ENCODE data around the gene KLHL7. TPM values are rescaled to one million over a fixed set of nuclear protein-coding genes. Genes with fewer than 3 reads are reported as not detected.
A peak's percentile ranks its signal among the peaks of the same experiment; 100 is the strongest.
"Not testable (repeated sequence)": the region's sequence is repeated elsewhere in the genome, so short reads cannot be mapped to it uniquely, and the experiment has no call there.

The KLHL7 gene
- polyA plus RNA-seq, 1 donor from 2014 or later = 21.0 TPM

DNA sequence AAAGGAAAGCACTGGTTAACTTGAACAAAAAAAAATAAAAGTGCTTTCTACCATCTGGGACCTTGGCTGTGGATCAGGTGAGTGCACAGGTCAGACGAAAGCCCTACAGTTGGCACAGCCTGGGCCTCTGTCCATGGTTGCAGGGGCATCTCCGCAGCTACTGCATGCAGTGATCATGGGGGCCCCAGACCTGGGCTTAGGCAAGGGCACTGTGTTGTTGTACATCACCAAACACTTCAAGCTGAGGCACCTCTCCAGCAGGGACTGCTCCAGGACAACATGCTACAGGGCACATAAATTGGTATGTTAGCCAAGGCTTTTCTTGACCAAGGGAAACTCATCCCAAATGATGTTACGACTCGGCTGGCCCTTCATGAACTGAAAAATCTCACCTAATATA, 23.5 kb downstream of the KLHL7 start:
- Mint-ChIP-seq H3K4me1 (no peaks in the 10 kb centered on the region), H3K9me3 (peaks cover 0 to 8% (median 3%) of the 10 kb centered on the region in 3 donors), H3K36me3 (peaks cover 5% of the 10 kb centered on the region), H3K27me3 (no peaks in the 10 kb centered on the region), H3K4me3 (no peak overlapping the region), H3K27ac (no peak overlapping the region)

DNA sequence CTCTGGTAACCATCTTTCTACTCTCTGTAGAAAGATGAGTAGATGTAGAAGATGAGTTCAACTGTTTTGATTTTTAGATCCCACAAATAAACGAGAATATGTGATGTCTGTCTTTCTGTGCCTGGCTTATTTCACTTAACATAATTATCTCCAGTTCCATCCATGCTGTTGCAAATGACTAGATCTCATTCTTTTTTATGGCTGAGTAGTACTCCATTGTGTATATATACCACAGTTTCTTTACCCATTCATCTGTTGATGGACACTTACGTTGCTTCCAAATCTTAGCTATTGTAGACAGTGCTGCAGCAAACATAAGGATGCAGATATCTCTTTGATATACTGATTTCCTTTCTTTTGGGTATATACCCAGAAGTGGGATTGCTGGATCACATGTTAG, 26.2 kb downstream of the KLHL7 start:
- not testable (repeated sequence) for H3K4me1 Mint-ChIP-seq, H3K9me3 Mint-ChIP-seq, H3K27me3 Mint-ChIP-seq, H3K36me3 Mint-ChIP-seq, H3K4me3 Mint-ChIP-seq, H3K27ac Mint-ChIP-seq

DNA sequence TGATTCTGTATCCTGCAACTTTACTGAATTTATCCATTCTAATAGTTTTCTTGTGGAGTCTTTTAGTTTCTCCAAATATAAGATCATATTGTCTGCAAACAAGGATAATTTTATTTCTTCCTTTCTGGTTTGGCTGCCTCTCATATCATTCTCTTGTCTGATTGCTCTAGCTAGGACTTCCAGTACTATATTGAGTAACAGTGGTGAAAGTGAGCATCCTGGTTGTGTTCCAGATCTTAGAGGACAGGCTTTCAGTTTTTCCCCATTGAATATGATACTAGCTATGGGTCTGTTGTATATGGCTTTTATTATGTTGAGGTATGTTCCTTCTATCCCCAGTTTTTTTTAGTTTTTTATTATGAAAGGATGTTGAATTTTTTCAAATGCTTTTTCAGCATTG, 28.2 kb downstream of the KLHL7 start:
- no peak overlapping the region for H3K4me3 Mint-ChIP-seq
- H3K27ac Mint-ChIP-seq = no peak overlapping the region
- no peaks in the 10 kb centered on the region for H3K4me1 Mint-ChIP-seq
- no peaks in the 10 kb centered on the region for H3K27me3 Mint-ChIP-seq
- peaks cover 2% of the 10 kb centered on the region for H3K36me3 Mint-ChIP-seq
- peaks cover 0 to 8% (median 3%) of the 10 kb centered on the region in 3 donors for H3K9me3 Mint-ChIP-seq

DNA sequence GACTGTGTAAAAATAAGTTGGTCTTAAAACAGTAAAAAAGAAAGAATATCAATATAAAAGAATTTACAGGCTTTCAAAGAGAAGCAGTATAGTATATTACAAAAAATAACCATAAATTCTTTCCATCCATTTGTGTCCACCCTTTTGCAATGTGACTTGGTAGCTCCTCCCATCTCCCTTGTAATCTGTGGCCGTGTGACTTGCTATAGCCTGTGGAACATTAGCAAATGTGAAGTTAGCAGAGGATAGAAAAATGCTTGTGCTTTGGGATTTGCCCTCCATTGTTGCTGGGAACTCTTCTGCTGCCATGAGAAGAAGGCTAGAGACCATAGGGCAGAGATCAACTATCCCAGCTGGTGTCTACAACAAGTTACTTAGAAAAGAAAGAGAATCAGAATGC, 30.2 kb downstream of the KLHL7 start:
- Mint-ChIP-seq H3K4me1 (no peaks in the 10 kb centered on the region), H3K9me3 (peaks cover 0 to 7% (median 3%) of the 10 kb centered on the region in 3 donors), H3K36me3 (peaks cover 6% of the 10 kb centered on the region), H3K27me3 (no peaks in the 10 kb centered on the region), H3K4me3 (no peak overlapping the region), H3K27ac (no peak overlapping the region)

DNA sequence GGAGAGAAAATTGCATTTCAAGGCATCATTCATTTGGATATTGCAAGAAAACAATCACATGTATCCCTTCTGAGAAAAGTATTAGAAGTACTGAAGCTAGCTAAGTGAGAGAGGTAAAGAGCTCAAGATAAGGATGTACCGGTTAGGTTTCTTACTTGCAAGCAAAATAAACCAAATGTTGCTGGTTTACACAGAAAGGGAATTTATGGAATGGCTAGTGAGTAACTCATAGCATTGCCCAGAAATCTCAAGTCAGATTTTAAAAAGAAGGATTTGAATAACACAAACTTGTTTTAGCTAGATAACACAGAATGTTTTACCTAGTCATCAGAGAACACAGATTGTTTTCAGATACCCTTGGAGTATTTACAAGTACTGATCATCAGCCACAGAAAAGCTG, 30.6 kb downstream of the KLHL7 start:
- no peaks in the 10 kb centered on the region for H3K27me3 Mint-ChIP-seq
- no peak overlapping the region for H3K27ac Mint-ChIP-seq
- H3K4me1 Mint-ChIP-seq = no peaks in the 10 kb centered on the region
- peaks cover 0 to 5% (median 3%) of the 10 kb centered on the region in 3 donors for H3K9me3 Mint-ChIP-seq
- no peak overlapping the region for H3K4me3 Mint-ChIP-seq
- peaks cover 8% of the 10 kb centered on the region for H3K36me3 Mint-ChIP-seq

DNA sequence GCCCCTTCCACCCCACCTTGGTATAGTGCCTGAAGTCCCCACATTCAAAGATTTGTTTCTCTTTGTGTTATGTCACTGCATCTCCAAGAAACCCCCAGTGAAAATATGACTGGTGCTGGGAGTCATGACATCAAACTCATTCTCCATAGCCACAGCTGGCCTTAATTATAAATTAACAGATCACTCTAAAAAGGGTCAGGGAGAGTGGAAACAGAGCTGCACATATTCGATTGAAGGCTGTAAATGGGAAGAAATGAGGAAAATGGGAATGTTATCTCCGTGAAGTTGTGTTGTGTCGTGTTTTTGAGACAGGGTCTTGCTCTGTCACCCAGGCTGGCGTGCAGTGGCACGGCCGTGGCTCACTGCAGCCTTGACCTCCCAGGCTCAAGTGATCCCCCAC, 52.1 kb downstream of the KLHL7 start:
- H3K4me3 Mint-ChIP-seq = no peak overlapping the region
- H3K27me3 Mint-ChIP-seq = no peaks in the 10 kb centered on the region
- H3K9me3 Mint-ChIP-seq = no peaks in the 10 kb centered on the region
- no peaks in the 10 kb centered on the region for H3K4me1 Mint-ChIP-seq
- H3K27ac Mint-ChIP-seq = no peak overlapping the region
- H3K36me3 Mint-ChIP-seq = peaks cover 16% of the 10 kb centered on the region

DNA sequence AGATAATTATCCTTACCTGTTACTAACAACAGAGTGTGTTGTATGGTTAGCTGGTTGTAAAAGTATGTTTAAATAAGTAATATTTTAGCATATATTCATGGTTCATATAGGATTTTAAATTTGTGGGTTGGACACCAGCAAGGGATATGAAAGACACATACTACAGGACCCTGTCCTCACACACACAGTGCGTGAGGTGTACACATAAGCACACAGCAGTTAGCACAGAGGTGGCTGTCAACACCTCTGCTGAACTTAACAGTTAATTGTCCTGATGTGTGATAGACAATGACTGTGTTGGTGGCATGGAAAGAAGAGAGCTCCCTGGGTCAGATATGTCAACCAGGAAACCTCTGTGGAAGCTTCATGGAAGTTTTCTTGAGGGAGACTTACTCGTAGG, 53.0 kb downstream of the KLHL7 start:
- no peaks in the 10 kb centered on the region for H3K9me3 Mint-ChIP-seq
- H3K27me3 Mint-ChIP-seq = no peaks in the 10 kb centered on the region
- H3K36me3 Mint-ChIP-seq = peaks cover 14% of the 10 kb centered on the region
- H3K27ac Mint-ChIP-seq = no peak overlapping the region
- H3K4me1 Mint-ChIP-seq = no peaks in the 10 kb centered on the region
- H3K4me3 Mint-ChIP-seq = no peak overlapping the region

DNA sequence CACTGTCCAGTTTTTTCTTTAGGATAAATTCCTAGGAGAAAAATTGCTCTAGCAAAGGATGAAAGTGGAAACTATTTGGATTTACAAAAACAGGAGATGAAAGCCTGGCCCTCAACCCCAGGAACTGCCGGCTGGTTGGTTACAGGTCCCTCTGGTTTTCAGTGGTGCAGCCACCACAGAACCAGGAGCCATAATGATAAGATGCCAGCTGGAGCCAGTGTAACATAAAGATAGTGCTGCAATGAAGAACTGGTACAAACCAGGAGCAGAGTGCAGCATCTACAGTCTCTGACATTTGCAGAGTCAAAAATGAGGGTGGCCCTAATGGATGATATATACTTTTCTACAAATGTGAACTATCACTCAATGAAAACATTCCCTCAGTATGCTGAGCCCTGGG, 55.9 kb downstream of the KLHL7 start:
- H3K36me3 Mint-ChIP-seq = peaks cover 14% of the 10 kb centered on the region
- H3K27me3 Mint-ChIP-seq = no peaks in the 10 kb centered on the region
- no peaks in the 10 kb centered on the region for H3K4me1 Mint-ChIP-seq
- no peak overlapping the region for H3K4me3 Mint-ChIP-seq
- no peak overlapping the region for H3K27ac Mint-ChIP-seq
- no peaks in the 10 kb centered on the region for H3K9me3 Mint-ChIP-seq

DNA sequence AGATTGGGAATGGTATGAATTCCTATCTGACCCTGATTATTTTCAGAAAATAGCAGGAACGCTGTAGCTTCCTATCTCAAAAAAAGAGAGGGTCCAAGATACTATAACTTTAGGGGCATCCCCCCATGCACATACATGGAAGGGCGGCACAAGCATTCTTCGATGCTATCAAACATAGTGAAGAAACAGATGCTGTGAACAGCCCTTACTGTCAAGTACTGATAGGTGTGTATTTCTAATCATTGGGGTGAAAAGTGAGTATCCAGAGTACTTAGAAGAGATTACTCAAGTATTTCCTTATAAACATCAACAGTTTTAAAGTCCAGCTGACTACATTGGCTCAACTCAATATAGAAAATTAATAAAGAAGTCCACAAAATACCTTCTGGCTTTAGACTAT, 59.3 kb downstream of the KLHL7 start:
- Mint-ChIP-seq H3K4me1 (no peaks in the 10 kb centered on the region), H3K4me3 (no peak overlapping the region), H3K27ac (no peak overlapping the region), H3K36me3 (peaks cover 4% of the 10 kb centered on the region), H3K27me3 (no peaks in the 10 kb centered on the region), H3K9me3 (no peaks in the 10 kb centered on the region)

DNA sequence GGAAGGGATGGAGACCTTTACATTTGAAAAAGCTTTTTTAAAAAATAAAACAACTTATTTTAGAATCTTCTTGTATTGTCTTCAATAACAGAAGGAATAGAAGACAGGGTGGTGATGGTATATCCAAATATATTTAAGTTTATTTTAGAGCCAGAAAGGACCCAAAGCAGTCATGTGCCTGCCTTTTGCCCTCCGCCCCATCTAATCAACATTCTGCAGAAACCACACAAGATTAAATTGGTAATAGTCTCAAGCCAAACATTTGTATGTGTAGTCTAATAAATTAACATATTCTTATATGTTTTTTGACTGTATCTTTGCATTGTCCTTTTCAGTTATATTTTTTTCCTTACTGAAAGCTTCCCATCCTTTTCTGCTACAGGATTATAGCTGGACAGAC, 59.7 kb downstream of the KLHL7 start:
- H3K4me1 Mint-ChIP-seq = no peaks in the 10 kb centered on the region
- H3K27ac Mint-ChIP-seq = no peak overlapping the region
- H3K27me3 Mint-ChIP-seq = no peaks in the 10 kb centered on the region
- H3K36me3 Mint-ChIP-seq = peaks cover 3% of the 10 kb centered on the region
- H3K9me3 Mint-ChIP-seq = no peaks in the 10 kb centered on the region
- H3K4me3 Mint-ChIP-seq = no peak overlapping the region

DNA sequence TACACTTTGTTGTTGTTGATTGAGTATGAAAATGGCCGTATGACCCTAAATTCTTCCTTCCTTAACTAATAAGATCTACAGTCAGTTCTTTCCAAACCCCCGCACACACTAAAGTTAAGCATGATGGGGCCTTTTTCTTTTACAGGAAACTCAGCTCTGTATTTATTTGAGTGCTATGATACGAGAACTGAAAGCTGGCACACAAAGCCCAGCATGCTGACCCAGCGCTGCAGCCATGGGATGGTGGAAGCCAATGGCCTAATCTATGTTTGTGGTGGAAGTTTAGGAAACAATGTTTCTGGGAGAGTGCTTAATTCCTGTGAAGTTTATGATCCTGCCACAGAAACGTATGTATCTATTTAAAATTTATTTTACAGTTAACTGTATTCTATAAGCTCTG, 62.1 kb downstream of the KLHL7 start:
- Mint-ChIP-seq H3K4me3 (no peak overlapping the region), H3K4me1 (no peaks in the 10 kb centered on the region), H3K9me3 (no peaks in the 10 kb centered on the region), H3K27me3 (no peaks in the 10 kb centered on the region), H3K36me3 (peaks cover 3% of the 10 kb centered on the region), H3K27ac (no peak overlapping the region)

DNA sequence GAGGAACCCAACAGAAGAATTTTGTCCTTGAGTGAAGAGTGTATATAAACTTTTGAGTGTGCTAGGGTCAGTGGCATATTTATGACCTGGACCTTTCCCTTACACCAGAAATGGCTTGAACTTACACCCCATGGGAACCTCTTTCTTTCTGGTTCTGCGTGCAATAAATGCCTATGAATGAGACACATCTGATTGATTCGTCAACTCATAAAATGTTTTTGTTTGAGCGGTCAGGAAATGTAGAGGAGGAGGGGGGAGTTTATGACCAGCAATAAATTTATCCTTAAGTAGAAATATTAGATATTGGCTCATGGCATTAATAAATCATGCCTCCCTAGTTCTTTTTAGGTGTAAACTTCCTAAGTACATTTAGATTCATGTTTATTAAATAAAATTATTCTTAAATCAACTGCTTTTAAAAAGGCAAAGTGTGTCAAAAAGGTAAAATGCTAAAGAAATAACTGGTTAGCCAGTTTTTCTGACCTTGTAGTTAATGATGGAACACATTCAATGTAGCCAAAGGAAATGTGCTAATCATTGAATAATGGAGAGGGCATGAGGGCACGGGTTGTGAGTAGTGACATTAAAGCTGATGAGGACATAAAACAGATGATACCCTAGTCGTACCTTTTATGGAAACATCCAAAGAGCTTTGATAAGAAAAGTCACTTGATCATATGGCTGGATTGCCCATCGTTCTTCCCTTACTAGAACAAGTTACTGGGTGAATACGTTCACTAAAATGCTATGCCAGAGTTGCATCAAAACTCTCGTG, 62.7 kb downstream of the KLHL7 start:
- no peak overlapping the region for H3K4me3 Mint-ChIP-seq
- H3K36me3 Mint-ChIP-seq = peaks cover 3% of the 10 kb centered on the region
- H3K9me3 Mint-ChIP-seq = no peaks in the 10 kb centered on the region
- no peaks in the 10 kb centered on the region for H3K27me3 Mint-ChIP-seq
- no peaks in the 10 kb centered on the region for H3K4me1 Mint-ChIP-seq
- H3K27ac Mint-ChIP-seq = no peak overlapping the region

DNA sequence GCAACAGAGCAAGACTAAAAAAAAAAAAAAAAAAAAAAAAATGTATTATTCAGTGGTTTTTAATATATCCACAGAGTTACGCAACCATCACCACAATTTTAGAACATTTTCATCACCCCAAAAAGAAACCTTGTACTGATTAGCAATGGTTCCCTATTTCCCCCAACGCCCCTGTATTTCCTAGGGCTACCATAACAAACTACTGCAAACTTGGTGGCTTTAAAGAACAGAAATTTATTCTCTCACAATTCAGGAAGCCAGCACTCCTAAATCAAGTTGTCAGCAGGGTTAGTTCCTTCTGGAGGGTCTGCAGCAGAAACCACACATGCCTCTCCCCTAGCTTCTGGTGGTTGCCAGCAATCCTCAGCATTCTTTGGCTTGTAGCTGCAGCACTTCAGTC, 70.4 kb downstream of the KLHL7 start:
- Mint-ChIP-seq H3K4me1 (peaks cover 0 to 3% (median under 1%) of the 10 kb centered on the region in 3 donors), H3K36me3 (no peaks in the 10 kb centered on the region), H3K27me3 (no peaks in the 10 kb centered on the region), H3K4me3 (no peak overlapping the region), H3K27ac (no peak overlapping the region), H3K9me3 (no peaks in the 10 kb centered on the region)

DNA sequence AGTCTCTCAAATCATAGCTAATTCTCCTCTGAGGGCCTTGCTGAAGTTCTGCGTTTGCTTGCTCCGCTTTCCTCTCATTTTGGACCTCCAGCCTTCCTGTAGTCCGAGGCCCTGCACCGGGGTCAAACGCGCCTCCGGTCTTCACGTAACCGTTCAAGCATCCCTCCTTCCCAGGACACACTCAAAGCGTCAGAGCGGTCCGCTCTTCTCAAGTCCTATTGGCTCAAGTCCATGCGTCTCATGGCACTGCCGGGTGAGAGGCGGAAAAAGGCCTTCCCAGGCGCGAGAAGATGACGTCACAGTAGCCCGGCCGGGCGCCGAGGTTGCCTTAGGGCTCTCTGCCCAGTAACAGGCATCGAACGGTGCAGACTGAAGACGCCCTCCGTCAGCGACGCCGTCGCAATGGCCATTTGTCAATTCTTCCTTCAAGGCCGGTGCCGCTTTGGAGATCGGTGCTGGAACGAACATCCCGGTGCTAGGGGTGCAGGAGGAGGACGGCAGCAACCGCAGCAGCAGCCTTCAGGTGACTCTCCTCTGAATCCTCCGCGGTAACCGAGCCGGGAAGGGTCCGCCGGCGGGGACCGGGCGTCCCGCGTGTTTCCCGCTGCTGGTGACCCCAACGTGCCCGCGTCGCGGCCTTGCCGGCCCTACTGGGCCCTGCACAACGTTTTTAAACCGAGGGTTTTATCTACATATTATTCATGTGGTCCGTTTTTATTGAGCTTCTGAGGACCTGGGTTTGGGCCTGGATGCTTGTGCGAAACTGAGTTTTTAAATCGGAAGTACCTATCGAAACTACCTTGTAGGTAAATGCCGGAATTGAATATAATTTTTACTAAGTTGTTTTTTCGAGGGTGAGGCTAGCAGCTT, 76.3 kb downstream of the KLHL7 start, which contains the start of gene NUP42:
Gene NUP42 (plus strand): TSS at position 365 of the 870 bp plus-strand sequence. CDS start 38 bp downstream, at position 403.
- no peaks in the 10 kb centered on the region for H3K27me3 Mint-ChIP-seq
- H3K4me3 Mint-ChIP-seq = peak within 1 kb of the TSS; percentile 90 to 98 (median 97)
- H3K27ac Mint-ChIP-seq = peak within 1 kb of the TSS; percentile 92 to 99 (median 98)
- no peaks in the 10 kb centered on the region for H3K36me3 Mint-ChIP-seq
- no peaks in the 10 kb centered on the region for H3K9me3 Mint-ChIP-seq
- H3K4me1 Mint-ChIP-seq = peaks cover 17 to 24% (median 22%) of the 10 kb centered on the region in 3 donors

DNA sequence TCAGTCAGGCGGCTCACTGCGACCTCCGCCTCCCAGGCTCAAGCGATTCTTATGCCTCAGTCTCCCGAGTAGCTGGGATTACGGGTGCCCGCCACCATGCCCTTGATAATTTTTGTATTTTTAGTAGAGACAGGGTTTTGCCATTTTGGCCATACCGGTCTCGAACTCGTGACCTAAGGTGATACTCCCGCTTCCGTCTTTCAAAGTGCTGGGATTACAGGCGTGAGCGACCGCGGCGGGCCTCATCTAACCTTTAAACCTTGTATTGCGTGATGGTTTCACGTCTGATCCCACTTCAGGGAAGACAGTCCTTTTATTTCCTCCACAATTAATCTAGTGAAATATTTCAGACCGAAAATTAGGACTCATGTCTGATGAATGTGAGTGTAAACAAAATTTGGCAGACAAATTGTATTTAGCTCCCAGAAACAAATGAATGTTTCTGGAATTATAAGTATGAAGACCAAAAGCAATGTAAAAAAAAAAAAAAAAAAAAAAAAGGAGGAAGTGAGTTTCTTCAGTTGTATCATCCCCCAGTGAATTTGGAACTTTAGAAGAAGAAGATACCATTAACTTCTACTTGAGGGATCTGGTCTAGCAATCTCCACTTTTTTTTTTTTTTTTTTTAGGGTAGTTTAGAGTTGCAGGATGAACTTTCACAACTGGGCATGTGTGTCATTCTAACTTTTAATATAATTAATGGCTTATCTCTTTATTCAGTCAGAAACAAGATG, 77.9 kb downstream of the KLHL7 start:
- Mint-ChIP-seq H3K4me3 (peak overlapping the region; percentile 82 to 98 (median 90)), H3K27ac (peak overlapping the region in 2 of 3 donors; percentile 86 to 92), H3K36me3 (peaks cover 1% of the 10 kb centered on the region), H3K27me3 (no peaks in the 10 kb centered on the region), H3K9me3 (no peaks in the 10 kb centered on the region), H3K4me1 (peaks cover 17 to 24% (median 22%) of the 10 kb centered on the region in 3 donors)
